SK-N-SH (cell line): ENCODE data around the gene CEP57L1. TPM values are rescaled to one million over a fixed set of nuclear protein-coding genes. Genes with fewer than 3 reads are reported as not detected.

Source experiments
- CTCF ChIA-PET: fragments of 300-600, 350-600 bp; formaldehyde crosslinking; extraction: SDS; loops from one replicate; lab custom pipeline; 2021; lab: Yijun Ruan, JAX
- POLR2A ChIA-PET: fragments of 350-600 bp; sonication (Branson Sonifier 250); formaldehyde crosslinking; extraction: SDS; loops from one replicate; lab custom pipeline; 2020; ENCODE audit warnings: antibody characterized with exemption, inconsistent platforms; lab: Yijun Ruan, JAX
- DNase-seq: peaks from one replicate; pipeline ENCODE4 v3.0.0; 2012
- H2AFZ ChIP-seq: fragments of 200-600 bp; sonication (generic); 2 replicates; pipeline ENCODE4 v1.8.1; 2016; ENCODE audit warnings: antibody characterized with exemption, mild to moderate bottlenecking, low read depth
- H3F3A ChIP-seq: fragments of 200-600 bp; sonication (generic); replicated peaks from 2 replicates; pipeline ENCODE3; 2016; ENCODE audit warnings: antibody characterized with exemption, mild to moderate bottlenecking; ENCODE audit not compliant: insufficient read depth
- H3K27ac ChIP-seq, 2 experiments: fragments of 200-500 bp in 1 of 2; fragments of 200-600 bp in 1 of 2; sonication (Bioruptor generic) in 1 of 2; sonication (generic), shearing (Covaris generic) in 1 of 2; 2 replicates each; pipeline versions ENCODE4 v1.5.1 to v1.6.1; 2014 to 2016; ENCODE audit warnings: low read depth in 2 of 2, inconsistent platforms in 1 of 2, low read length in 1 of 2, mild to moderate bottlenecking in 1 of 2, mixed read lengths in 1 of 2
- H3K27me3 ChIP-seq: fragments of 200-600 bp; sonication (generic), shearing (Covaris generic); 2 replicates; pipeline ENCODE4 v1.6.1; 2016; ENCODE audit warnings: mixed run types; ENCODE audit not compliant: insufficient read depth
- H3K36me3 ChIP-seq, 2 experiments: fragments of 200-500 bp in 1 of 2; fragments of 200-600 bp in 1 of 2; sonication (Bioruptor generic) in 1 of 2; sonication (generic) in 1 of 2; replicated peaks in 1 of 2; 2 replicates each; pipeline versions ENCODE3 to v1.5.1; 2014 to 2016; ENCODE audit warnings: low read length in 1 of 2, mild to moderate bottlenecking in 1 of 2; ENCODE audit not compliant: insufficient read depth in 2 of 2, control insufficient read depth in 1 of 2
- H3K4me1 ChIP-seq, 2 experiments: fragments of 200-500 bp in 1 of 2; fragments of 200-600 bp in 1 of 2; sonication (Bioruptor generic) in 1 of 2; sonication (generic), shearing (Covaris generic) in 1 of 2; 2 replicates each; pipeline versions ENCODE4 v1.5.1 to v1.6.1; 2014 to 2016; ENCODE audit warnings: low read depth in 1 of 2, low read length in 1 of 2, mixed run types in 1 of 2; ENCODE audit not compliant: insufficient read depth in 2 of 2, control insufficient read depth in 1 of 2
- H3K4me2 ChIP-seq: fragments of 200-600 bp; sonication (generic), shearing (Covaris generic); 2 replicates; pipeline ENCODE4 v1.6.1; 2017; ENCODE audit warnings: mixed run types
- H3K4me3 ChIP-seq, 2 experiments: fragments of 200-500 bp in 1 of 2; fragments of 200-600 bp in 1 of 2; sonication (Bioruptor generic) in 1 of 2; sonication (generic), shearing (Covaris generic) in 1 of 2; 2 replicates each; pipeline versions ENCODE4 v1.5.1 to v1.8.1; 2014 to 2016; ENCODE audit warnings: low read depth in 2 of 2, inconsistent platforms in 1 of 2, low read length in 1 of 2, mild to moderate bottlenecking in 1 of 2, mixed read lengths in 1 of 2, moderate library complexity in 1 of 2
- H3K79me2 ChIP-seq: fragments of 200-600 bp; sonication (generic); 2 replicates; pipeline ENCODE4 v1.8.1; 2017; ENCODE audit warnings: mild to moderate bottlenecking; ENCODE audit not compliant: insufficient read depth
- H3K9ac ChIP-seq: fragments of 200-600 bp; sonication (generic); 2 replicates; pipeline ENCODE4 v1.6.1; 2017; ENCODE audit warnings: mixed run types
- H3K9me2 ChIP-seq: fragments of 200-600 bp; sonication (generic); 2 replicates; pipeline ENCODE4 v1.6.1; 2017; ENCODE audit warnings: mixed run types
- H3K9me3 ChIP-seq: fragments of 200-600 bp; sonication (generic); 2 replicates; pipeline ENCODE4 v1.6.1; 2017; ENCODE audit warnings: mixed run types, mild to moderate bottlenecking, moderate library complexity
- H4K20me1 ChIP-seq: fragments of 200-600 bp; sonication (generic); 2 replicates; pipeline ENCODE4 v1.6.1; 2017; ENCODE audit warnings: mild to moderate bottlenecking, mixed run types; ENCODE audit not compliant: insufficient read depth
- EP300 ChIP-seq, 2 experiments: IDR thresholded peaks; 2 replicates each; pipeline versions ENCODE4 v1.4.0 to v1.6.1; 2012; ENCODE audit warnings: borderline replicate concordance in 1 of 2, low read depth in 1 of 2, low read length in 1 of 2
- IRF3 ChIP-seq: fragments of 150-350 bp; IDR thresholded peaks from 2 replicates; pipeline ENCODE4 v1.6.1; 2016; ENCODE audit warnings: mild to moderate bottlenecking, low read depth, low read length
- JUND ChIP-seq: IDR thresholded peaks from 2 replicates; pipeline ENCODE4 v1.4.0; 2012
- MAX ChIP-seq: IDR thresholded peaks from 2 replicates; pipeline ENCODE4 v1.4.0; 2012; ENCODE audit warnings: low read depth
- POLR2AphosphoS5 ChIP-seq: IDR thresholded peaks from 2 replicates; pipeline ENCODE4 v1.6.1; 2012; ENCODE audit warnings: low read depth, low read length
- RAD21 ChIP-seq: IDR thresholded peaks from 2 replicates; pipeline ENCODE4 v1.6.1; 2012; ENCODE audit warnings: mild to moderate bottlenecking, low read length
- RCOR1 ChIP-seq: fragments of 150-350 bp; IDR thresholded peaks from 2 replicates; pipeline ENCODE4 v1.6.1; 2017; ENCODE audit warnings: antibody characterized with exemption, low read length
- SIN3A ChIP-seq: IDR thresholded peaks from 2 replicates; pipeline ENCODE4 v1.6.1; 2012; ENCODE audit warnings: low read depth, mild to moderate bottlenecking, low read length, moderate library complexity, borderline replicate concordance
- TAF1 ChIP-seq: IDR thresholded peaks from 2 replicates; pipeline ENCODE4 v1.6.1; 2012; ENCODE audit warnings: low read depth, mild to moderate bottlenecking, low read length, moderate library complexity, borderline replicate concordance
- ZBTB33 ChIP-seq: IDR thresholded peaks from 2 replicates; pipeline ENCODE4 v1.4.0; 2012; ENCODE audit warnings: low read depth, borderline replicate concordance
- WGBS: methylation state at CpG from one replicate; pipeline ENCODE4 v1.1.6; 2017; ENCODE audit warnings: low lambda C conversion rate; 5-methylcytosine and 5-hydroxymethylcytosine counted together
- polyA plus RNA-seq, 3 experiments: library from polyadenylated mRNA; depleted of rRNA; stranded (reverse); fragments of >200 nt; gene quantifications; 2 replicates each; pipeline ENCODE4 v1.2.3, GENCODE V29; 2012
- TF ChIP-seq, protein P1 (sequence below): fragments of 200-600 bp; sonication (generic); IDR thresholded peaks from 2 replicates; pipeline ENCODE4 v1.6.1; 2017; ENCODE audit warnings: antibody characterized with exemption, mild to moderate bottlenecking, moderate library complexity
- TF ChIP-seq, protein P2 (sequence below): IDR thresholded peaks from 2 replicates; pipeline ENCODE4 v1.4.0; 2012; ENCODE audit warnings: low read depth, borderline replicate concordance

Gene CEP57L1
- polyA plus RNA-seq, 1 of the 3 experiments (the other 2 are of a cell fraction): 7.3 TPM

DNA sequence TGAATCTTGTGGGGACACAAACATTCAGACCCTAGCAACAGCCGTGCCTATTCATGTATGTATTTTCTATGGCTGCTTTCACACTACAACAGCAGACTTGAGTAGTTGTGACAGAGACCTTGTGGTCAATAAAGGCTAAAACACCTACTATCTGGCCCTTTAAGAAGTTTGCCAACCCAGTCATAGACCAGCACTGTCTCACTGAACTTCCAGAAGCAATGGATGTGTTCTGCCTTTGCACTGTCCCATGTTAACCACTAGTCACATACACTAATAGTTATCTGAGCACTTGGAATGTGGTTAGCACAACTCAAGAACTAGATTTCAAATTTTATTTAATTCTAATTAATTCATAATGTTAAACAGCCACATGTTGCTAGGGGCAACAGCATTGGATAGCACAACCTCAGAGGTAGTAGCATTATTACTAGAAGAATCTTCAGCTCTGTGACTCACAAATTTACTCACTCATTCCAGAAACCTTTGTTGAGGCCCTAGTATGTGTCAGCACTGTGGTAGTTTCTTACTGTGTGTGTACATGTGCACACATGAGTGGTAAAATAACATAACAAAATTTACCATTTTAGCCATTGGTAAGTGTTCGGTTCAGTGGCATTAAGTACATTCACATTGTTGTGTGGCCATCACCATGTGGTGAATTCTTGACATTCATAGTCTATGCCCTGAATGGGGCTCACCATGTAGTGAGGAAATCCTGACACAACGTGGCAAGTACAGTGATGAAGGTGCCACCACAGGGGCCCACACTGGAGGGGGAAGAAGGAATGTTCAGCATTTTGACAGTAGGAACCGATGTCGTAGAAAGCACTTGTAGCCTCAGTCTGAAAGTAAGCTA is 107.3 kb downstream of the CEP57L1 start:
- Histone ChIP-seq H3K27ac (no peak overlapping the region), H3K79me2 (no peaks in the 10 kb centered on the region), H3K4me1 (no peaks in the 10 kb centered on the region), H2AFZ (no peak overlapping the region), H3K4me2 (no peak overlapping the region), H3K36me3 (no peaks in the 10 kb centered on the region), H3K4me3 (no peak overlapping the region), H4K20me1 (no peaks in the 10 kb centered on the region), H3K9ac (no peak overlapping the region), H3F3A (no peaks in the 10 kb centered on the region), H3K27me3 (no peaks in the 10 kb centered on the region; the same call in 1 of the 2 replicates), H3K9me3 (no peaks in the 10 kb centered on the region), H3K9me2 (no peaks in the 10 kb centered on the region)
- no peak for TF ChIP-seq IRF3
- TF ChIP-seq, protein P1, sequence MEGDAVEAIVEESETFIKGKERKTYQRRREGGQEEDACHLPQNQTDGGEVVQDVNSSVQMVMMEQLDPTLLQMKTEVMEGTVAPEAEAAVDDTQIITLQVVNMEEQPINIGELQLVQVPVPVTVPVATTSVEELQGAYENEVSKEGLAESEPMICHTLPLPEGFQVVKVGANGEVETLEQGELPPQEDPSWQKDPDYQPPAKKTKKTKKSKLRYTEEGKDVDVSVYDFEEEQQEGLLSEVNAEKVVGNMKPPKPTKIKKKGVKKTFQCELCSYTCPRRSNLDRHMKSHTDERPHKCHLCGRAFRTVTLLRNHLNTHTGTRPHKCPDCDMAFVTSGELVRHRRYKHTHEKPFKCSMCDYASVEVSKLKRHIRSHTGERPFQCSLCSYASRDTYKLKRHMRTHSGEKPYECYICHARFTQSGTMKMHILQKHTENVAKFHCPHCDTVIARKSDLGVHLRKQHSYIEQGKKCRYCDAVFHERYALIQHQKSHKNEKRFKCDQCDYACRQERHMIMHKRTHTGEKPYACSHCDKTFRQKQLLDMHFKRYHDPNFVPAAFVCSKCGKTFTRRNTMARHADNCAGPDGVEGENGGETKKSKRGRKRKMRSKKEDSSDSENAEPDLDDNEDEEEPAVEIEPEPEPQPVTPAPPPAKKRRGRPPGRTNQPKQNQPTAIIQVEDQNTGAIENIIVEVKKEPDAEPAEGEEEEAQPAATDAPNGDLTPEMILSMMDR: no peak
- no peak for TF ChIP-seq SIN3A
- no peak for TF ChIP-seq RCOR1
- no peak for TF ChIP-seq MAX
- no peak for TF ChIP-seq RAD21
- TF ChIP-seq TAF1: no peak
- TF ChIP-seq POLR2AphosphoS5: no peak
- TF ChIP-seq EP300 (IDR thresholded peaks at IDR 0.05; ENCODE audit: borderline replicate concordance in 1 of 2, low read depth in 1 of 2, low read length in 1 of 2): no peak
- TF ChIP-seq ZBTB33: no peak
- TF ChIP-seq JUND: no peak
- TF ChIP-seq, protein P2, sequence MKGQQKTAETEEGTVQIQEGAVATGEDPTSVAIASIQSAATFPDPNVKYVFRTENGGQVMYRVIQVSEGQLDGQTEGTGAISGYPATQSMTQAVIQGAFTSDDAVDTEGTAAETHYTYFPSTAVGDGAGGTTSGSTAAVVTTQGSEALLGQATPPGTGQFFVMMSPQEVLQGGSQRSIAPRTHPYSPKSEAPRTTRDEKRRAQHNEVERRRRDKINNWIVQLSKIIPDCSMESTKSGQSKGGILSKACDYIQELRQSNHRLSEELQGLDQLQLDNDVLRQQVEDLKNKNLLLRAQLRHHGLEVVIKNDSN: no peak
- ChIA-PET CTCF (interaction anchor here (1.0 to 1.7 kb wide), 2 partner anchors 15 to 241 kb away, joined by 3 to 9 read pairs; no protein-coding TSS in a partner anchor), POLR2A (no interaction called here)
- no peak for DNase-seq
- WGBS: 78% methylated on average over 5 of the region's 5 CpGs
